Uterus (tissue), 4 donors: Measurements from ENCODE around the gene PALD1. TPM values are rescaled to one million over a fixed set of nuclear protein-coding genes. Genes with fewer than 3 reads are reported as not detected.

ENCODE experiments used
- DNase-seq, 2 donors: peaks; one replicate each; pipeline ENCODE4 v3.0.0-alpha.2; 2019 to 2020
- H3K27ac ChIP-seq, 2 donors: fragments of 200-600 bp; sonication (generic); 1 replicate in 1 of 2; 2 replicates in 1 of 2; pipeline ENCODE4 v1.5.1; 2016 to 2018
- H3K27me3 ChIP-seq, 2 donors: fragments of 200-600 bp; sonication (generic); one replicate each; pipeline ENCODE4 v1.5.1; 2018 to 2019; ENCODE audit warnings: control low read depth in 1 of 2
- H3K36me3 ChIP-seq, 2 donors: fragments of 200-600 bp; sonication (generic); one replicate each; pipeline ENCODE4 v1.5.1; 2019; ENCODE audit warnings: control low read depth in 1 of 2
- H3K4me1 ChIP-seq, 2 donors: fragments of 200-600 bp; sonication (generic); one replicate each; pipeline ENCODE4 v1.5.1; 2018 to 2019; ENCODE audit warnings: control low read depth in 1 of 2
- H3K4me3 ChIP-seq, 2 donors: fragments of 200-600 bp; sonication (generic); 1 replicate in 1 of 2; 2 replicates in 1 of 2; pipeline ENCODE4 v1.5.1; 2018 to 2019; ENCODE audit warnings: mild to moderate bottlenecking in 1 of 2
- H3K9me3 ChIP-seq, 2 donors: fragments of 200-600 bp; sonication (generic); one replicate each; pipeline ENCODE4 v1.5.1; 2019; ENCODE audit warnings: control low read depth in 1 of 2
- POLR2A ChIP-seq, 2 donors: fragments of 450-650 bp; IDR thresholded peaks; one replicate each; pipeline ENCODE4 v1.6.1; 2016; ENCODE audit warnings: antibody characterized with exemption in 2 of 2, mild to moderate bottlenecking in 1 of 2, moderate library complexity in 1 of 2
- intact Hi-C: fragments of 100-400 bp; cut with DNase I; formaldehyde crosslinking; loops from one replicate; pipeline ENCODE4 v1.15.1; 2023; ENCODE audit warnings: low total_unique reads
- total RNA-seq, 4 donors: library from RNA; depleted of rRNA in 3 of 4; stranded (reverse); fragments of >200 nt in 3 of 4; gene quantifications; one replicate each; pipeline versions ENCODE4 v1.1.0 to v1.2.4, GENCODE V29; 2014 to 2023
- TF ChIP-seq, protein P1 (sequence below), 4 experiments: fragments of 200-600 bp in 2 of 4; fragments of 450-650 bp in 2 of 4; sonication (generic) in 2 of 4; IDR thresholded peaks; one replicate each; pipeline ENCODE4 v1.5.1; 2016 to 2019; ENCODE audit warnings: antibody characterized with exemption in 4 of 4, mild to moderate bottlenecking in 2 of 4, moderate library complexity in 1 of 4
- donor health status: DM: yes; HTN: yes; CAD: no.

PALD1 gene
- total RNA-seq, 4 donors from 2014 or later = 1.8 to 21.6 (median 10.3) TPM

DNA sequence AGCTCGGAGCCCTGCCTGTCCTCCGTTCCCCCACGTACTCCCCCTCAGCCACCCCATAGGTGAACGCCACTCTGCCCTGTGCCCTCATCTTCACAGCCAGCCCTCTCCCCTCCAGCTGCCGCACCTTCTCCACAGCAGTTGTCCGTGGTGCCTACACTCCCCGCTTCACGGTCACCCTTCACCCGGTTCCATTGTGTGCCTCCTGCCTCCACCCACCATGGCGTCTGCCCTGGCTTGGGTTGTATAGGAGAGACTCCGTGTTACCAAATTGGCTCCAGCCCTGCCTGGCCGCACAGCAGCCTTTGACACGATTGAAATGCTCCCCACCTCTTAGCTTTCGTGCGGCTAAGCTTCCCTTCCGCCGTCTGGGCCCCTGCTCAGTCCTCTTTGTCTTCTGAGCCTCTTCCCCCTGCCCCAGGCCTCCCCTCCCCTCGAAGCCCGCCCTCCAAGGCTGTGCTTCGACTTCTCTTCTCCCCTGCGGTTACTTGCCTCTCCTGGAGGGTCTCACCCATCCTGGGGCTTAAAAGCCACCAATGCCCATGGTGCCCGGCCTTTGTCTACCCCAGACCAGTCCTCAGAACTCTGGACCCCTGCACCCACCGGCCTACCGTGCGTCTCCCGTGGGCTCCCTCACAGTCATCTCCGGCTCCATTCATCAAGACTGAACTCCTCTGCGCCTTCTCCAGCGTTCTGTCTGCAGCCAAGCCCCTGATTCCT is 18.6 kb upstream of the PALD1 start:
- TF ChIP-seq, protein P1, sequence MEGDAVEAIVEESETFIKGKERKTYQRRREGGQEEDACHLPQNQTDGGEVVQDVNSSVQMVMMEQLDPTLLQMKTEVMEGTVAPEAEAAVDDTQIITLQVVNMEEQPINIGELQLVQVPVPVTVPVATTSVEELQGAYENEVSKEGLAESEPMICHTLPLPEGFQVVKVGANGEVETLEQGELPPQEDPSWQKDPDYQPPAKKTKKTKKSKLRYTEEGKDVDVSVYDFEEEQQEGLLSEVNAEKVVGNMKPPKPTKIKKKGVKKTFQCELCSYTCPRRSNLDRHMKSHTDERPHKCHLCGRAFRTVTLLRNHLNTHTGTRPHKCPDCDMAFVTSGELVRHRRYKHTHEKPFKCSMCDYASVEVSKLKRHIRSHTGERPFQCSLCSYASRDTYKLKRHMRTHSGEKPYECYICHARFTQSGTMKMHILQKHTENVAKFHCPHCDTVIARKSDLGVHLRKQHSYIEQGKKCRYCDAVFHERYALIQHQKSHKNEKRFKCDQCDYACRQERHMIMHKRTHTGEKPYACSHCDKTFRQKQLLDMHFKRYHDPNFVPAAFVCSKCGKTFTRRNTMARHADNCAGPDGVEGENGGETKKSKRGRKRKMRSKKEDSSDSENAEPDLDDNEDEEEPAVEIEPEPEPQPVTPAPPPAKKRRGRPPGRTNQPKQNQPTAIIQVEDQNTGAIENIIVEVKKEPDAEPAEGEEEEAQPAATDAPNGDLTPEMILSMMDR (IDR thresholded peaks at IDR 0.05) = no peak
- TF ChIP-seq POLR2A (IDR thresholded peaks at IDR 0.05) = no peak
- Histone ChIP-seq H3K27ac (no peak overlapping the region), H3K4me1 (no peaks in the 10 kb centered on the region), H3K27me3 (no peaks in the 10 kb centered on the region), H3K4me3 (no peak overlapping the region), H3K9me3 (no peaks in the 10 kb centered on the region), H3K36me3 (no peaks in the 10 kb centered on the region)
- DNase-seq = no peak
- intact Hi-C loops = no loop called here

DNA sequence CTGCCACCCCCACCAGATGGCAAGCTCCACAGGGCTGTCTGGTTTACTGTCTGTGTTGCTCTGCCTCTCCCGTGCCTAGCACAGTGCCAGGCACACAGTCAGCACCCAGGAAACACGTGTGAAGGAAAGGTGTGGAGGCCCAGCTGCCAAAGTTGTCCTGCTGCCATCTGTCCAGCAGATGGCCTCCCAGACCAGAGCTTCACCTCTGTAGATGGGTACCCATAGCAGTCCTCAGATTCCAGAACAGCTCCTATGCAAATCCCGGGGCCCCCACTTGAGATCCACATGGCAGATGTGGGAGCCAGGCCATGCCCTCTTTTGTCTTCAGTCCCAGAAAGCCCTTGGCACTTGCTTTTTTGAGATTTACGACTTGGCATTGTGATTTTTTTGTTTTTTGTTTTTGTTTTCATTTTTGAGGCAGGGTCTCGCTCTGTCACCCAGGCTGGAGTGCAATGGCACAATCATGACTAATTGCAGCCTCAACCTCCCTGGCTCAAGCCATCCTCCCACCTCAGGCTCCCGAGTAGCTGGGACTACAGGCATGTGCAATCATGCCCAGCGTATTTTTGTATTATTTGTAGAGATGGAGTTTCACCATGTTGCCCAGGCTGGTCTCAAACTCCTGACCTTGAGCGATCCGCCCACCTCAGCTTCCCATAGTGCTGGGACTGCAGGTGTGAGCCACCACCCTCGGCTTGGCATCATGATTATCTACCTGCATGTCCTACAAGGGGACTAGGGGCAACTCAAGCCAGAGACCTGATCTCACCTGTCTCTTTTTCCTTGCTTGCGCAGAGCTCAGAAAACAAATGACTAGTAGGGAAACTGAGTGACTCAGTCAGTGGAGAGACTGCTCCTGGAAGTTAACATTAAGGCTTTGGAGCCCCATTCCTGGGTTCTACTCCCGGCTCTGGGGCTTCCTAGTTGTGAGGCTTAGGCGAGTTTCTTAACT is 16.9 kb upstream of the PALD1 start:
- Histone ChIP-seq H3K4me1 (no peaks in the 10 kb centered on the region), H3K27ac (no peak overlapping the region), H3K9me3 (no peaks in the 10 kb centered on the region), H3K36me3 (no peaks in the 10 kb centered on the region), H3K4me3 (no peak overlapping the region), H3K27me3 (no peaks in the 10 kb centered on the region)
- peak; percentile 42 to 60 for DNase-seq
- TF ChIP-seq, protein P1 (IDR thresholded peaks at IDR 0.05) = peak; percentile 68 to 88 (median 78)
- TF ChIP-seq POLR2A (IDR thresholded peaks at IDR 0.05) = no peak
- intact Hi-C loops = no loop called here

DNA sequence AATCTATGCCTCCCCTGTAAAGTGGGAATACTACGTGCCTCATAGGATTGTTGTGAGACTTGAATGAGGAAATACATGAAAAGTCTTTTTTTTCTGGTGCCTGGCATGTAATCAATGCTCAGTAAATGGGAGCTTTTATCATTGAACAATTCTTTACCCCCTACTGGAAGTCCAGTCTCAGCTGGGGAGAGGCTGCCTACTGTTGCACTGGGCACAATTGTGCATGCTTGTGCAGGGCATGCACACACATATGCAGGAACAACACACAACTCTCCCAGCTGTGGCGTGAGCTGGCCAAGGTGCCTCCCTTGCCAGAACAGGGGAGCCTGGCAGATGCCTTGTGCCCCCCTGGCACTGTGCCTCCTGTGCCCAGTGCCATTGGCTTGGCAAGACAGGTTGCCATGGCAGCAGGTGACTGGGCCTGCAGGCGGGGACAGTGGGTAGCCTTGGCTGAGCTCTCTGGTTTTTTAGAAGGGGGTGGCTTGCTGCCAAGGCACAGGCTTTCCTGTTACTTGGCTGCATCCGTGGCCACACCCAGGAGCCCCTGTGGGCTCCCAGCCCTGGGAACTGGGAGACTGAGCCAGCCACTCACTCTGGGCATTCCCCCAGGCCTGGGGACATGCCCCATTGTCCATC is 16.1 kb upstream of the PALD1 start:
- intact Hi-C loops = no loop called here
- TF ChIP-seq, protein P1 (IDR thresholded peaks at IDR 0.05) = no peak
- no peak for TF ChIP-seq POLR2A (IDR thresholded peaks at IDR 0.05)
- DNase-seq = peak; percentile 54 to 70
- H3K9me3 ChIP-seq = no peaks in the 10 kb centered on the region
- H3K36me3 ChIP-seq = no peaks in the 10 kb centered on the region
- no peaks in the 10 kb centered on the region for H3K27me3 ChIP-seq
- no peaks in the 10 kb centered on the region for H3K4me1 ChIP-seq
- H3K4me3 ChIP-seq = no peak overlapping the region
- H3K27ac ChIP-seq = no peak overlapping the region

DNA sequence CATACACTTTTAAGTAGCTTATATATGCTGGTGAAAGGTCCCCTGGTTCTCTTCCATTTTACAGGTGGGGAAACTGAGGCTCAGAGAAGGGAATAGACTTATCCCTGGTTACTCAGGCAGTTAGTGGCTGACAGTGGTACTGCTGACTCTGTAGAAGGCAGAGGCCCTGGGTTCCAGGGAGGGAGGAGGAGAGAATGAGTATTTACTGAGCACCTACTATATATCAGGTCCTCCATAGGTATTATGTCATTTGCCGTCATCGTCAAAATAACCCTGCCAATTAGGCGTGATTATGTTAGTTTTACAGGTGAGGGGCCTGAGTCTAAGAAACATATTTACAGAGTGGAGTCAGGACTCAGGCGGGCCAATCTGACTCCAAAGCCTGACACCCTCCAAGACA is 13.3 kb upstream of the PALD1 start:
- TF ChIP-seq, protein P1 (IDR thresholded peaks at IDR 0.05) = no peak
- no peak for TF ChIP-seq POLR2A (IDR thresholded peaks at IDR 0.05)
- intact Hi-C loops = no loop called here
- Histone ChIP-seq H3K27me3 (no peaks in the 10 kb centered on the region), H3K9me3 (no peaks in the 10 kb centered on the region), H3K27ac (no peak overlapping the region), H3K4me3 (no peak overlapping the region), H3K4me1 (no peaks in the 10 kb centered on the region), H3K36me3 (no peaks in the 10 kb centered on the region)
- no peak for DNase-seq
